Endothelial cell of umbilical vein (primary cell): Measurements from ENCODE around the gene MUCL3. TPM values are rescaled to one million over a fixed set of nuclear protein-coding genes. Genes with fewer than 3 reads are reported as not detected.

Experiments
- BruUV-seq: library from RNA; stranded (reverse); fragments of 400-500 nt; replicated peaks from 2 replicates; lab custom pipeline; 2021; lab: Mats Ljungman, UMichigan
- CTCF ChIA-PET: fragments of 300-600, 350-600 bp; sonication (Branson Sonifier 250); formaldehyde crosslinking; loops from one replicate; lab custom pipeline; 2021; ENCODE audit warnings: antibody characterized with exemption, inconsistent platforms; lab: Charles Lee
- POLR2A ChIA-PET: fragments of 300-600, 350-600 bp; sonication (Branson Sonifier 250); formaldehyde crosslinking; loops from one replicate; lab custom pipeline; 2021; ENCODE audit warnings: antibody characterized with exemption, inconsistent platforms; lab: Charles Lee
- DNase-seq: peaks from one replicate; pipeline ENCODE4 v3.0.0-alpha.2; 2011; ENCODE audit warnings: low read depth, low spot score
- FAIRE-seq: peaks from 2 replicates; lab custom pipeline; 2011; peaks lifted over from hg19 to GRCh38; lab: Jason Lieb, UNC
- H2AFZ ChIP-seq: 2 replicates; pipeline ENCODE4 v1.6.0; 2012; ENCODE audit warnings: low read depth, low read length, control low read depth, inconsistent platforms
- H3K27ac ChIP-seq: 2 replicates; pipeline ENCODE4 v1.5.1; 2011; ENCODE audit warnings: low read depth, mild to moderate bottlenecking, control low read depth, low read length, moderate library complexity; ENCODE audit not compliant: insufficient read depth
- H3K27me3 ChIP-seq, 2 experiments: 2 replicates each; pipeline versions ENCODE4 v1.6.0 to v1.6.1; 2011; ENCODE audit warnings: low read length in 2 of 2, mixed read lengths in 1 of 2; ENCODE audit not compliant: control insufficient read depth in 2 of 2, insufficient read depth in 2 of 2
- H3K36me3 ChIP-seq, 2 experiments: 2 replicates in 1 of 2; 3 replicates in 1 of 2; pipeline ENCODE4 v1.5.1; 2011; ENCODE audit warnings: low read length in 2 of 2, mild to moderate bottlenecking in 1 of 2, moderate library complexity in 1 of 2; ENCODE audit not compliant: control insufficient read depth in 2 of 2, insufficient read depth in 2 of 2; ENCODE audit errors: extremely low read depth in 1 of 2
- H3K4me1 ChIP-seq: 3 replicates; pipeline ENCODE4 v1.5.1; 2011; ENCODE audit warnings: mild to moderate bottlenecking, low read length; ENCODE audit not compliant: control insufficient read depth, insufficient read depth; ENCODE audit errors: extremely low read depth
- H3K4me2 ChIP-seq: 2 replicates; pipeline ENCODE4 v1.6.1; 2011; ENCODE audit warnings: low read length, control low read depth, mixed read lengths; ENCODE audit not compliant: insufficient read depth
- H3K4me3 ChIP-seq, 3 experiments: fragments of 200-600 bp in 1 of 3; sonication (generic), shearing (Covaris generic) in 1 of 3; replicated peaks in 1 of 3; 2 replicates each; pipeline ENCODE4 v1.5.1; 2011 to 2016; ENCODE audit warnings: control low read depth in 3 of 3, low read length in 3 of 3, mild to moderate bottlenecking in 2 of 3, inconsistent platforms in 1 of 3, low read depth in 1 of 3, moderate library complexity in 1 of 3; ENCODE audit not compliant: insufficient read depth in 1 of 3
- H3K79me2 ChIP-seq: 2 replicates; pipeline ENCODE4 v1.6.0; 2012; ENCODE audit warnings: low read length, inconsistent platforms; ENCODE audit not compliant: control insufficient read depth, insufficient read depth
- H3K9ac ChIP-seq: replicated peaks from 2 replicates; pipeline ENCODE3; 2011; ENCODE audit warnings: low read length, control low read depth; ENCODE audit not compliant: insufficient read depth; ENCODE audit errors: extremely low read depth
- H3K9me1 ChIP-seq: replicated peaks from 3 replicates; pipeline ENCODE4 v1.6.0; 2011; ENCODE audit warnings: mild to moderate bottlenecking, low read length; ENCODE audit not compliant: control insufficient read depth, insufficient read depth; ENCODE audit errors: extremely low read depth
- H3K9me3 ChIP-seq: replicated peaks from 2 replicates; pipeline ENCODE4 v1.5.1; 2012; ENCODE audit warnings: low read length, inconsistent platforms; ENCODE audit not compliant: control insufficient read depth, insufficient read depth
- H4K20me1 ChIP-seq: replicated peaks from 2 replicates; pipeline ENCODE3; 2011; ENCODE audit warnings: mild to moderate bottlenecking, low read length; ENCODE audit not compliant: control insufficient read depth, insufficient read depth; ENCODE audit errors: extremely low read depth
- CTCF ChIP-seq, 2 donors: IDR thresholded peaks; 1 replicate in 1 of 2; 2 replicates in 1 of 2; pipeline ENCODE4 v1.5.1; 2011; ENCODE audit warnings: low read length in 2 of 2, mild to moderate bottlenecking in 2 of 2, moderate library complexity in 2 of 2, control low read depth in 1 of 2, inconsistent platforms in 1 of 2, low read depth in 1 of 2; ENCODE audit not compliant: insufficient read depth in 1 of 2; ENCODE audit errors: extremely low read depth in 1 of 2
- EZH2 ChIP-seq: IDR thresholded peaks from 2 replicates; pipeline ENCODE4 v1.6.1; 2012; ENCODE audit warnings: borderline replicate concordance, low read depth, mild to moderate bottlenecking, moderate library complexity, low read length, inconsistent platforms; ENCODE audit not compliant: severe bottlenecking
- FOS ChIP-seq: IDR thresholded peaks from 2 replicates; pipeline ENCODE4 v1.6.1; 2011; ENCODE audit warnings: mild to moderate bottlenecking, low read length, moderate library complexity, borderline replicate concordance; ENCODE audit not compliant: insufficient read depth
- GATA2 ChIP-seq: IDR thresholded peaks from 2 replicates; pipeline ENCODE4 v1.7.0; 2011; ENCODE audit warnings: low read depth, mild to moderate bottlenecking, moderate library complexity, mixed read lengths, low read length; ENCODE audit not compliant: insufficient read length, insufficient read depth
- JUN ChIP-seq: IDR thresholded peaks from 2 replicates; pipeline ENCODE4 v1.6.1; 2011; ENCODE audit warnings: borderline replicate concordance, low read depth; ENCODE audit not compliant: insufficient read length, insufficient read depth
- MAX ChIP-seq: IDR thresholded peaks from 2 replicates; pipeline ENCODE4 v1.6.1; 2011; ENCODE audit not compliant: insufficient read depth, insufficient read length
- MYC ChIP-seq: IDR thresholded peaks from one replicate; pipeline ENCODE4 v1.6.1; 2011; ENCODE audit warnings: mild to moderate bottlenecking, low read depth, low read length
- POLR2A ChIP-seq: IDR thresholded peaks from 2 replicates; pipeline ENCODE4 v1.6.1; 2012; ENCODE audit warnings: low read depth, mild to moderate bottlenecking, control low read depth, low read length
- POLR2AphosphoS5 ChIP-seq: IDR thresholded peaks from 2 replicates; pipeline ENCODE4 v1.6.1; 2012; ENCODE audit warnings: low read depth, mild to moderate bottlenecking, control low read depth, low read length, moderate library complexity; ENCODE audit not compliant: insufficient read depth
- dilution Hi-C: fragments of 300-500 bp; cut with MboI; formaldehyde crosslinking; loops from one replicate; pipeline ENCODE4 v1.15.0; 2019; ENCODE audit warnings: low sequenced_read_pairs; ENCODE audit not compliant: extremely low pct_ligation_motif_present
- intact Hi-C: fragments of 100-400 bp; cut with micrococcal nuclease; formaldehyde crosslinking; loops from one replicate; pipeline ENCODE4 v1.10.0; 2022
- polyA plus RNA-seq, 4 experiments: library from polyadenylated mRNA; depleted of rRNA in 3 of 4; stranded (reverse) in 3 of 4; unstranded in 1 of 4; fragments of >200 nt; gene quantifications; 2 replicates each; pipeline versions ENCODE4 v1.2.1 to v1.2.3, GENCODE V29; 2011 to 2012; ENCODE audit warnings: missing spikeins in 1 of 4
- total RNA-seq: library from RNA; stranded (reverse); gene quantifications from 2 replicates; pipeline ENCODE4 v1.2.3, GENCODE V29; 2021

The MUCL3 gene
- total and polyA plus RNA-seq, 2 donors (not counting 3 experiments of a cell fraction or from before 2014, with no cell fraction given), result not detected

GRCh38 chr6:30944051-30944450 lies 3.3 kb downstream of the MUCL3 start:
- Histone ChIP-seq H3K4me1 (no peaks in the 10 kb centered on the region), H3K4me3 (no peak overlapping the region), H3K4me2 (no peak overlapping the region), H3K9me3 (no peaks in the 10 kb centered on the region), H3K9ac (no peak overlapping the region), H2AFZ (no peak overlapping the region), H3K9me1 (no peaks in the 10 kb centered on the region), H3K27ac (no peak overlapping the region), H3K79me2 (no peaks in the 10 kb centered on the region), H4K20me1 (no peaks in the 10 kb centered on the region), H3K27me3 (peaks cover 7 to 18% of the 10 kb centered on the region in 2 experiments), H3K36me3 (no peaks in the 10 kb centered on the region)
- ChIA-PET POLR2A (no interaction called here), CTCF (interaction anchor here (0.5 to 2.0 kb wide), 3 partner anchors 124 to 269 kb away, joined by 3 to 19 read pairs (median 3); no protein-coding TSS in a partner anchor)
- intact Hi-C loops (no loop called here), dilution Hi-C loops (no loop called here)
- BruUV-seq, result no TSS peak
- TF ChIP-seq CTCF (IDR thresholded peaks at IDR 0.05; ENCODE audit: extremely low read depth in 1 of 2, insufficient read depth in 1 of 2, low read depth in 1 of 2, low read length in 2 of 2), result no peak
- TF ChIP-seq POLR2A, result no peak
- TF ChIP-seq JUN, result no peak
- TF ChIP-seq GATA2, result no peak
- TF ChIP-seq EZH2, result no peak
- TF ChIP-seq MAX, result no peak
- TF ChIP-seq POLR2AphosphoS5, result no peak
- no peak for TF ChIP-seq FOS
- TF ChIP-seq MYC, result no peak
- FAIRE-seq (no peak), DNase-seq (no peak)
